GM12878 (cell line): ENCODE measurements around the gene SPACDR. TPM values are rescaled to one million over a fixed set of nuclear protein-coding genes. Genes with fewer than 3 reads are reported as not detected.

ENCODE experiments used
- ATAC-seq: fragments of 200-7000 bp; cut with Tn5 transposase; 3 replicates; pipeline ENCODE4 v1.9.1; 2020; ENCODE audit warnings: mild to moderate bottlenecking, moderate library complexity
- BruUV-seq: library from RNA; stranded (reverse); fragments of 400-500 nt; replicated peaks from 2 replicates; lab custom pipeline; 2021; lab: Mats Ljungman, UMichigan
- CTCF ChIA-PET: fragments of 300-600 bp; sonication (Branson Sonifier 250); formaldehyde crosslinking; extraction: SDS; loops from one replicate; lab custom pipeline; 2021; ENCODE audit warnings: inconsistent platforms; lab: Yijun Ruan, JAX
- POLR2A ChIA-PET: fragments of 350-600 bp; formaldehyde crosslinking; extraction: SDS; loops from one replicate; lab custom pipeline; 2021; ENCODE audit warnings: inconsistent platforms; lab: Charles Lee
- RAD21 ChIA-PET: fragments of 300-600 bp; sonication (Branson Sonifier 250); formaldehyde crosslinking; loops from one replicate; lab custom pipeline; 2023; ENCODE audit warnings: antibody characterized with exemption; ENCODE audit not compliant: unreplicated experiment; lab: Charles Lee
- SMC1A ChIA-PET: fragments of 300-600 bp; sonication (Branson Sonifier 250); formaldehyde crosslinking; loops from one replicate; lab custom pipeline; 2023; ENCODE audit not compliant: unreplicated experiment, uncharacterized antibody; lab: Charles Lee
- DNase-seq: peaks from one replicate; pipeline ENCODE4 v3.0.0-alpha.2; 2011; ENCODE audit warnings: low read depth, low spot score
- FAIRE-seq: peaks from 3 replicates; lab custom pipeline; 2011; peaks lifted over from hg19 to GRCh38; lab: Jason Lieb, UNC
- H2AFZ ChIP-seq: 2 replicates; pipeline ENCODE4 v1.6.0; 2011; ENCODE audit warnings: low read depth, low read length, control low read depth; ENCODE audit not compliant: control insufficient read depth
- H3K27ac ChIP-seq: 2 replicates; pipeline ENCODE4 v1.5.1; 2011; ENCODE audit warnings: control low read depth; ENCODE audit not compliant: control insufficient read depth, insufficient read depth
- H3K27me3 ChIP-seq, 2 experiments: replicated peaks in 1 of 2; 2 replicates each; pipeline versions ENCODE4 v1.6.0 to v1.6.1; 2011; ENCODE audit warnings: low read length in 1 of 2; ENCODE audit not compliant: control insufficient read depth in 2 of 2, insufficient read depth in 2 of 2
- H3K36me3 ChIP-seq, 2 experiments: 2 replicates each; pipeline ENCODE4 v1.5.1; 2011; ENCODE audit warnings: low read length in 1 of 2; ENCODE audit not compliant: control insufficient read depth in 2 of 2, insufficient read depth in 2 of 2
- H3K4me1 ChIP-seq: 2 replicates; pipeline ENCODE4 v1.6.1; 2011; ENCODE audit warnings: mild to moderate bottlenecking, low read length, moderate library complexity, mixed read lengths; ENCODE audit not compliant: control insufficient read depth, insufficient read depth
- H3K4me2 ChIP-seq: 2 replicates; pipeline ENCODE4 v1.6.0; 2011; ENCODE audit warnings: control low read depth; ENCODE audit not compliant: control insufficient read depth, insufficient read depth
- H3K4me3 ChIP-seq: fragments of 200-600 bp; sonication (generic); 2 replicates; pipeline ENCODE4 v1.5.1; 2016
- H3K79me2 ChIP-seq: 2 replicates; pipeline ENCODE4 v1.6.0; 2011; ENCODE audit warnings: low read length; ENCODE audit not compliant: control insufficient read depth, insufficient read depth
- H3K9ac ChIP-seq: 2 replicates; pipeline ENCODE4 v1.8.0; 2011; ENCODE audit warnings: low read length, control low read depth, mixed read lengths; ENCODE audit not compliant: control insufficient read depth, insufficient read depth
- H3K9me3 ChIP-seq: replicated peaks from 3 replicates; pipeline ENCODE4 v1.5.1; 2011; ENCODE audit warnings: mild to moderate bottlenecking, low read length; ENCODE audit not compliant: control insufficient read depth, insufficient read depth
- H4K20me1 ChIP-seq: 2 replicates; pipeline ENCODE4 v1.6.0; 2011; ENCODE audit not compliant: control insufficient read depth, insufficient read depth
- ETV6 ChIP-seq, 2 experiments: fragments of 450-650 bp in 1 of 2; IDR thresholded peaks in 1 of 2; conservative IDR thresholded peaks in 1 of 2; 2 replicates each; pipeline ENCODE4 v1.6.1; 2014; ENCODE audit warnings: antibody characterized with exemption in 1 of 2, borderline replicate concordance in 1 of 2, low read depth in 1 of 2, mild to moderate bottlenecking in 1 of 2, moderate library complexity in 1 of 2
- IKZF2 ChIP-seq, 2 experiments: fragments of 450-650 bp; IDR thresholded peaks; 2 replicates each; pipeline ENCODE4 v1.6.1; 2017; ENCODE audit warnings: mild to moderate bottlenecking in 2 of 2, moderate library complexity in 2 of 2
- IRF3 ChIP-seq: fragments of 450-650 bp; IDR thresholded peaks from 2 replicates; pipeline ENCODE4 v1.6.1; 2014; ENCODE audit warnings: mild to moderate bottlenecking
- IRF4 ChIP-seq: IDR thresholded peaks from 2 replicates; pipeline ENCODE4 v1.6.1; 2011; ENCODE audit warnings: low read depth, low read length
- LARP7 ChIP-seq: fragments of 450-650 bp; IDR thresholded peaks from 2 replicates; pipeline ENCODE4 v1.6.1; 2017; ENCODE audit warnings: mild to moderate bottlenecking
- MTA2 ChIP-seq: fragments of 450-650 bp; IDR thresholded peaks from 2 replicates; pipeline ENCODE4 v1.6.1; 2016; ENCODE audit warnings: low read depth, mild to moderate bottlenecking, moderate library complexity
- NR2F1 ChIP-seq: fragments of 450-650 bp; conservative IDR thresholded peaks from 2 replicates; pipeline ENCODE4 v1.6.1; 2017; ENCODE audit warnings: mild to moderate bottlenecking
- RAD51 ChIP-seq: fragments of 450-650 bp; IDR thresholded peaks from 2 replicates; pipeline ENCODE4 v1.6.1; 2016; ENCODE audit warnings: moderate library complexity, mild to moderate bottlenecking, inconsistent platforms
- RCOR1 ChIP-seq: conservative IDR thresholded peaks from 2 replicates; pipeline ENCODE4 v1.6.1; 2012; ENCODE audit warnings: low read depth, low read length, improper control_type of control experiment
- RUNX3 ChIP-seq: IDR thresholded peaks from 2 replicates; pipeline ENCODE4 v1.6.1; 2012; ENCODE audit warnings: low read length, inconsistent platforms
- WRNIP1 ChIP-seq: IDR thresholded peaks from 2 replicates; pipeline ENCODE4 v1.6.1; 2011; ENCODE audit warnings: low read depth, low read length, improper control_type of control experiment, borderline replicate concordance
- ZNF687 ChIP-seq: fragments of 450-650 bp; IDR thresholded peaks from 2 replicates; pipeline ENCODE4 v1.6.1; 2017; ENCODE audit warnings: mild to moderate bottlenecking, moderate library complexity
- WGBS: methylation state at CpG from one replicate; pipeline ENCODE4 v1.1.6; 2016; ENCODE audit warnings: low lambda C conversion rate; ENCODE audit not compliant: insufficient replicate concordance, insufficient coverage; ENCODE audit errors: missing lambda C conversion rate; 5-methylcytosine and 5-hydroxymethylcytosine counted together
- in situ Hi-C: fragments of 300-500 bp; cut with MboI; formaldehyde crosslinking; loops from 9 replicates; pipeline ENCODE4 v1.14.3; 2018; ENCODE audit warnings: mixed read lengths
- intact Hi-C: fragments of 100-400 bp; cut with micrococcal nuclease; formaldehyde crosslinking; loops from one replicate; pipeline ENCODE4 v1.14.2; 2022; ENCODE audit not compliant: unreplicated experiment
- polyA plus RNA-seq, 11 experiments: library from polyadenylated mRNA; depleted of rRNA in 4 of 11; unstranded in 6 of 11; stranded (reverse) in 5 of 11; fragments of >200 nt; fragmentation: Nextera tagmentation in 4 of 11; fragmentation: Illumina TruSeq in 1 of 11; extraction: Ambion mirVana in 4 of 11; extraction: Trizol in 1 of 11; gene quantifications; 1 replicate in 1 of 11; 2 replicates in 10 of 11; pipeline versions ENCODE4 v1.2.1 to v1.2.3, GENCODE V29; 2011 to 2016; ENCODE audit warnings: inconsistent platforms in 2 of 11, missing spikeins in 2 of 11, low read depth in 1 of 11
- total RNA-seq, 4 experiments: library from RNA; depleted of rRNA in 3 of 4; stranded (reverse); fragments of >200 nt in 3 of 4; fragmentation: Illumina TruSeq in 1 of 4; extraction: Trizol in 1 of 4; gene quantifications; 2 replicates each; pipeline versions ENCODE4 v1.2.1 to v1.2.3, GENCODE V29; 2013 to 2021
- TF ChIP-seq, protein P1 (sequence below), 3 experiments: IDR thresholded peaks in 2 of 3; conservative IDR thresholded peaks in 1 of 3; 2 replicates each; pipeline ENCODE4 v1.5.1; 2011; ENCODE audit warnings: low read depth in 3 of 3, low read length in 3 of 3, mild to moderate bottlenecking in 3 of 3, control low read depth in 2 of 3, moderate library complexity in 2 of 3, inconsistent platforms in 1 of 3, mixed read lengths in 1 of 3; ENCODE audit not compliant: control insufficient read depth in 2 of 3, insufficient read depth in 1 of 3; ENCODE audit errors: extremely low read depth in 1 of 3
- TF ChIP-seq, protein P2 (sequence below): fragments of 450-650 bp; IDR thresholded peaks from 2 replicates; pipeline ENCODE4 v1.6.1; 2018; ENCODE audit warnings: borderline replicate concordance, mild to moderate bottlenecking; ENCODE audit not compliant: partially characterized antibody

SPACDR gene
- total and polyA plus RNA-seq, 10 of the 15 experiments (the other 5 are each of a cell fraction or from before 2014, with no cell fraction given): 0.18 to 1.5 (median 0.63) TPM

DNA sequence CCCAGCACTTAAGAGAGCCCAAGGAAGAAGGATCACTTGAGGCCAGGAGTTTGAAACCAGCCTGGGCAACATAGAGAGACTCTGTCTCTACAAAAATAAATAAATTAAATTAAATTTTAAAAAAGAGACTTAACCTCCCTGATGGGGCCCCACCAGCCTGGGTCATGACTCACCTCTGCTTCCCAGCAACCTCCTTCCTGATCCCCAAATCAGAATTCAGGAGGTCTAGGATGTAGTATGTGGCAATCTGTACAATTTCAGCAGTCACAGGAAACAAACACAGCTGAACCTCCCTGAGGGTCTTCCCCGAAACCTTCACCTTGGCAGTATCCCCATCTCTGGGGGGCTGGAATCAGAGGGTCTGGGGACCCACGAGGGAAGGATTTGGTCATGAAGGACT, 18.0 kb downstream of the SPACDR start:
- H3K79me2 ChIP-seq: no peaks in the 10 kb centered on the region
- no TSS peak for BruUV-seq
- 50% methylated on average over 2 of the region's 2 CpGs for WGBS
- ChIA-PET CTCF (interaction anchor here (0.5 kb wide), 1 partner anchor 875 kb away, joined by 3 read pairs; the partner anchor contains the start of gene IFT22), POLR2A (interaction anchor here (1.7 kb wide), 1 partner anchor 17 kb away, joined by 13 read pairs; no protein-coding TSS in a partner anchor), RAD21 (interaction anchor here (0.7 kb wide), 1 partner anchor 269 kb away, joined by 3 read pairs; no protein-coding TSS in a partner anchor), SMC1A (interaction anchor here (1.6 to 2.8 kb wide), 2 partner anchors 17 to 38 kb away, joined by 6 to 17 read pairs; partner anchors contain the start of genes MEPCE and ZCWPW1)
- ATAC-seq (no peak), FAIRE-seq (no peak), DNase-seq (no peak)
- H3K9me3 ChIP-seq: no peaks in the 10 kb centered on the region
- no peak overlapping the region for H3K4me3 ChIP-seq
- no peaks in the 10 kb centered on the region for H3K36me3 ChIP-seq
- H3K9ac ChIP-seq: no peak overlapping the region
- H2AFZ ChIP-seq: no peak overlapping the region
- no peak overlapping the region for H3K27ac ChIP-seq
- intact Hi-C loops: no loop called here
- H3K27me3 ChIP-seq: no peaks in the 10 kb centered on the region
- in situ Hi-C loops: no loop called here
- H3K4me1 ChIP-seq: peaks cover 17% of the 10 kb centered on the region
- no peak overlapping the region for H3K4me2 ChIP-seq
- no peaks in the 10 kb centered on the region for H4K20me1 ChIP-seq
- TF ChIP-seq, protein P1, sequence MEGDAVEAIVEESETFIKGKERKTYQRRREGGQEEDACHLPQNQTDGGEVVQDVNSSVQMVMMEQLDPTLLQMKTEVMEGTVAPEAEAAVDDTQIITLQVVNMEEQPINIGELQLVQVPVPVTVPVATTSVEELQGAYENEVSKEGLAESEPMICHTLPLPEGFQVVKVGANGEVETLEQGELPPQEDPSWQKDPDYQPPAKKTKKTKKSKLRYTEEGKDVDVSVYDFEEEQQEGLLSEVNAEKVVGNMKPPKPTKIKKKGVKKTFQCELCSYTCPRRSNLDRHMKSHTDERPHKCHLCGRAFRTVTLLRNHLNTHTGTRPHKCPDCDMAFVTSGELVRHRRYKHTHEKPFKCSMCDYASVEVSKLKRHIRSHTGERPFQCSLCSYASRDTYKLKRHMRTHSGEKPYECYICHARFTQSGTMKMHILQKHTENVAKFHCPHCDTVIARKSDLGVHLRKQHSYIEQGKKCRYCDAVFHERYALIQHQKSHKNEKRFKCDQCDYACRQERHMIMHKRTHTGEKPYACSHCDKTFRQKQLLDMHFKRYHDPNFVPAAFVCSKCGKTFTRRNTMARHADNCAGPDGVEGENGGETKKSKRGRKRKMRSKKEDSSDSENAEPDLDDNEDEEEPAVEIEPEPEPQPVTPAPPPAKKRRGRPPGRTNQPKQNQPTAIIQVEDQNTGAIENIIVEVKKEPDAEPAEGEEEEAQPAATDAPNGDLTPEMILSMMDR (IDR thresholded peaks at IDR 0.05 in 2 of 3, conservative IDR thresholded peaks at IDR 0.05 in 1 of 3; ENCODE audit: control insufficient read depth in 2 of 3, extremely low read depth in 1 of 3, insufficient read depth in 1 of 3, low read depth in 3 of 3, low read length in 3 of 3): no peak
- TF ChIP-seq RUNX3 (no peak), WRNIP1 (no peak), IRF4 (no peak), IKZF2 (IDR thresholded peaks at IDR 0.05) (no peak), MTA2 (no peak), NR2F1 (no peak), IRF3 (no peak), ETV6 (conservative IDR thresholded peaks at IDR 0.05 in 1 of 2, IDR thresholded peaks at IDR 0.05 in 1 of 2; ENCODE audit: borderline replicate concordance in 1 of 2, low read depth in 1 of 2) (no peak), LARP7 (no peak), RCOR1 (no peak), RAD51 (no peak), ZNF687 (no peak)
- TF ChIP-seq, protein P2, sequence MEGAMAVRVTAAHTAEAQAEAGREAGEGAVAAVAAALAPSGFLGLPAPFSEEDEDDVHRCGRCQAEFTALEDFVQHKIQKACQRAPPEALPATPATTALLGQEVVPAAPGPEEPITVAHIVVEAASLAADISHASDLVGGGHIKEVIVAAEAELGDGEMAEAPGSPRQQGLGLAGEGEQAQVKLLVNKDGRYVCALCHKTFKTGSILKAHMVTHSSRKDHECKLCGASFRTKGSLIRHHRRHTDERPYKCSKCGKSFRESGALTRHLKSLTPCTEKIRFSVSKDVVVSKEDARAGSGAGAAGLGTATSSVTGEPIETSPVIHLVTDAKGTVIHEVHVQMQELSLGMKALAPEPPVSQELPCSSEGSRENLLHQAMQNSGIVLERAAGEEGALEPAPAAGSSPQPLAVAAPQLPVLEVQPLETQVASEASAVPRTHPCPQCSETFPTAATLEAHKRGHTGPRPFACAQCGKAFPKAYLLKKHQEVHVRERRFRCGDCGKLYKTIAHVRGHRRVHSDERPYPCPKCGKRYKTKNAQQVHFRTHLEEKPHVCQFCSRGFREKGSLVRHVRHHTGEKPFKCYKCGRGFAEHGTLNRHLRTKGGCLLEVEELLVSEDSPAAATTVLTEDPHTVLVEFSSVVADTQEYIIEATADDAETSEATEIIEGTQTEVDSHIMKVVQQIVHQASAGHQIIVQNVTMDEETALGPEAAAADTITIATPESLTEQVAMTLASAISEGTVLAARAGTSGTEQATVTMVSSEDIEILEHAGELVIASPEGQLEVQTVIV: no peak
